Osteocyte (in vitro differentiated cells): ENCODE data around the gene MFAP3L. TPM values are rescaled to one million over a fixed set of nuclear protein-coding genes. Genes with fewer than 3 reads are reported as not detected.

Experiments
- DNase-seq: peaks from one replicate; pipeline ENCODE4 v3.0.0; 2021; ENCODE audit warnings: mixed read lengths; ENCODE audit not compliant: unreplicated experiment; ENCODE audit errors: extremely low spot score
- H3K27ac Mint-ChIP-seq: one replicate; pipeline ENCODE4 v1.8.0; 2021; ENCODE audit warnings: mild to moderate bottlenecking, mixed read lengths; ENCODE audit not compliant: unreplicated experiment
- H3K27me3 Mint-ChIP-seq: one replicate; pipeline ENCODE4 v1.8.0; 2021; ENCODE audit warnings: mixed read lengths; ENCODE audit not compliant: unreplicated experiment
- H3K36me3 Mint-ChIP-seq: one replicate; pipeline ENCODE4 v1.8.0; 2021; ENCODE audit warnings: mixed read lengths; ENCODE audit not compliant: unreplicated experiment
- H3K4me1 Mint-ChIP-seq: one replicate; pipeline ENCODE4 v1.8.0; 2021; ENCODE audit warnings: mixed read lengths; ENCODE audit not compliant: unreplicated experiment
- H3K4me3 Mint-ChIP-seq: one replicate; pipeline ENCODE4 v1.8.0; 2021; ENCODE audit warnings: mild to moderate bottlenecking, moderate library complexity, mixed read lengths; ENCODE audit not compliant: unreplicated experiment
- H3K9me3 Mint-ChIP-seq: one replicate; pipeline ENCODE4 v1.8.0; 2021; ENCODE audit warnings: mixed read lengths; ENCODE audit not compliant: unreplicated experiment
- CTCF ChIP-seq: fragments of 200-600 bp; sonication (generic); IDR thresholded peaks from 2 replicates; pipeline ENCODE4 v1.5.0; 2021; ENCODE audit warnings: antibody characterized with exemption, mild to moderate bottlenecking, moderate library complexity
- total RNA-seq: library from RNA; stranded (reverse); gene quantifications from 2 replicates; pipeline ENCODE4 v1.2.1, GENCODE V29; 2021

MFAP3L gene
- total RNA-seq, 1 donor from 2014 or later, result 2.5 TPM

GRCh38 chr4:169993531-169993930 is 32.7 kb downstream of the MFAP3L start:
- Mint-ChIP-seq H3K4me1 (no peaks in the 10 kb centered on the region), H3K27me3 (no peaks in the 10 kb centered on the region), H3K9me3 (no peaks in the 10 kb centered on the region), H3K27ac (no peak overlapping the region), H3K36me3 (no peaks in the 10 kb centered on the region), H3K4me3 (no peak overlapping the region)
- DNase-seq, result no peak
- TF ChIP-seq CTCF, result no peak

DNA sequence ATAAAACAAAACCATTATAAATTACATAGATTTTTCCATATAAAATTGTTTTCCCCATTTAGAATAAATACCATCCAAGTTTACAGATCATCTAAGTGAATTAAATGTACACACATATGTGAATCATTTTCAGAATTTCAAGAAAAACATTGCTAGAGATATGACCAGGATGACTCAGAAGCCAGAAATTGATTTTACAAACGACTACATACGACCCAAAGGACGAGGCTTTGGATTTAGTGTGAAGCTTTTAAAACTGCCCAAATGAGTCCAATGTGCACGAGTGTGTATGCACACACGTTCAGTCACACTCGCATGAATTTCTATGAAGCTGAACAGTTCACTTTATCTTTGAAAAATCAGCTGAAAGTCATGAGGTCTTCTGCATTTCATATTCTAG is 37.9 kb downstream of the MFAP3L start:
- H3K27me3 Mint-ChIP-seq, result no peaks in the 10 kb centered on the region
- no peaks in the 10 kb centered on the region for H3K36me3 Mint-ChIP-seq
- DNase-seq, result no peak
- H3K4me3 Mint-ChIP-seq, result no peak overlapping the region
- H3K4me1 Mint-ChIP-seq, result peaks cover 4% of the 10 kb centered on the region
- H3K27ac Mint-ChIP-seq, result no peak overlapping the region
- H3K9me3 Mint-ChIP-seq, result no peaks in the 10 kb centered on the region
- no peak for TF ChIP-seq CTCF

- no peak overlapping the region for H3K27ac Mint-ChIP-seq
- peaks cover 4% of the 10 kb centered on the region for H3K4me1 Mint-ChIP-seq
- no peaks in the 10 kb centered on the region for H3K27me3 Mint-ChIP-seq
- no peak overlapping the region for H3K4me3 Mint-ChIP-seq
- H3K36me3 Mint-ChIP-seq, result no peaks in the 10 kb centered on the region
- DNase-seq, result no peak
- TF ChIP-seq CTCF, result no peak
- no peaks in the 10 kb centered on the region for H3K9me3 Mint-ChIP-seq
These were observed 38.6 kb downstream of the MFAP3L start for GRCh38 chr4:169987327-169988228.

DNA sequence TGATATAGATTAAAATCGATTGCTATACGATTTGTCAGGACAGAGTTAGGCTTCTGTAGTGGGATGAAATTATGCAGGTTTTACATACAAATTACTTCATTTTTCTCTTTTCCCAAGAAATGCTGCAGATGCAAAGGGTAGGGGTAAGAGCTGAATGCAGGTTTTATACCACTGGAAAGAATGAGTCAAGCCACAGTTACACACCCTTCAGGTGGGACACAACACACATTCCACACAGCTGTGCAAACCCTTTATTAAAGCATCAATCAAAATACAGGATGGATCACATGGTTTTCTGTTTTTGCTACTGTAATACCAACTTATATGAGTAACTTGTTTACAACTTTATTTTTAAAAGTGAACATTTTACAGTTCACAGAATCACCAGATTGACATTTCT is 39.8 kb downstream of the MFAP3L start:
- Mint-ChIP-seq H3K27ac (no peak overlapping the region), H3K27me3 (no peaks in the 10 kb centered on the region), H3K36me3 (no peaks in the 10 kb centered on the region), H3K4me1 (peaks cover 4% of the 10 kb centered on the region), H3K4me3 (no peak overlapping the region), H3K9me3 (no peaks in the 10 kb centered on the region)
- TF ChIP-seq CTCF, result no peak
- DNase-seq, result no peak

DNA sequence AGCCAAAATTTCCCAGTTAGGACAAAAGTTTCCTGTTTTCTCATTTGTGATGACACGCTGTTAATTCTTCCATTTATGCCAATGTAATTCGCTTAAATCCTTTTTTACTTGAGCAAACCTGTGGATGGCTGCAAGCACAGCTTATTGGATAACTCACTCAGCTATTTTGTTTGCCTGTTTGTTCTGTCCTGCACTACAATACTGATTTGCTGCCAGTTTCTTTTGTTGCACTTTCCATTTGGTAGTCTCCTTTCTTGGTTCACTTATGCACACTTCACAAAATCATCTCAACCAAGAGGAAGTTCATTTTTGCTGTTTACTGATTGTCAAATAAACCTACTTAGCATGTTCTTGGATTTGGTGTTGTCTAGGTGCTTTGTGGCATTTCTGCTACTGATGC is 40.3 kb downstream of the MFAP3L start:
- DNase-seq, result no peak
- no peaks in the 10 kb centered on the region for H3K9me3 Mint-ChIP-seq
- H3K4me1 Mint-ChIP-seq, result peaks cover 4% of the 10 kb centered on the region
- H3K4me3 Mint-ChIP-seq, result no peak overlapping the region
- H3K27me3 Mint-ChIP-seq, result no peaks in the 10 kb centered on the region
- H3K27ac Mint-ChIP-seq, result no peak overlapping the region
- no peaks in the 10 kb centered on the region for H3K36me3 Mint-ChIP-seq
- no peak for TF ChIP-seq CTCF
